GM12865 (cell line): ENCODE data around the gene ANKRD33.

Source experiments
- DNase-seq: peaks from one replicate; pipeline ENCODE4 v3.0.0; 2010; ENCODE audit warnings: low read depth
- H3K4me3 ChIP-seq: 2 replicates; pipeline ENCODE4 v1.5.1; 2011; ENCODE audit warnings: mild to moderate bottlenecking, low read depth, low read length, control low read depth
- CTCF ChIP-seq: IDR thresholded peaks from 2 replicates; pipeline ENCODE4 v1.5.1; 2011; ENCODE audit warnings: low read length, control low read depth, low read depth, inconsistent platforms; ENCODE audit not compliant: insufficient read depth; ENCODE audit errors: missing control alignments

Gene ANKRD33

GRCh38 chr12:51907856-51908425, 20.0 kb downstream of the ANKRD33 start:
- TF ChIP-seq CTCF = no peak
- no peak for DNase-seq
- H3K4me3 ChIP-seq = no peak overlapping the region

- no peak for TF ChIP-seq CTCF
- no peak for DNase-seq
- no peak overlapping the region for H3K4me3 ChIP-seq
Measured at GRCh38 chr12:51908876-51909592, 21.1 kb downstream of the ANKRD33 start.

DNA sequence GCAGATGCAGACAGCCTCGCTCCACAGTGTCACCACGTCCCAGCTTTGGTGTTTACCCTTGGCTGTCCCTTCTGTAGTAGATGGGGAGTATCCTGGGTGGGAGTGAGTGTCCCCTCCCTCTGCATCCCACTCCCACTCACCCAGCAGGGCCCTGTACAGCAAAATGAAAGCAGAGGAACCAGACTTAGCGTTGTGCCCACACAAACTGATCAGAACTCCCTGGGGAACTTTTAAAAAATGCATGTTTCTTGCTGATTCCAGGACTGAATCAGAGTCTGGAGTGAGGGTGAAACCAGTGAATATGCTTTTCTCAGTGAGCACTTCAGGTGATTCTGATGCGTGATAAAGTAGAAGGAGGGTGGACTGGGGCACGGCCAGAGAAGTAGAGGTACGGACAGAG, 22.3 kb downstream of the ANKRD33 start:
- TF ChIP-seq CTCF = no peak
- no peak for DNase-seq
- no peak overlapping the region for H3K4me3 ChIP-seq

DNA sequence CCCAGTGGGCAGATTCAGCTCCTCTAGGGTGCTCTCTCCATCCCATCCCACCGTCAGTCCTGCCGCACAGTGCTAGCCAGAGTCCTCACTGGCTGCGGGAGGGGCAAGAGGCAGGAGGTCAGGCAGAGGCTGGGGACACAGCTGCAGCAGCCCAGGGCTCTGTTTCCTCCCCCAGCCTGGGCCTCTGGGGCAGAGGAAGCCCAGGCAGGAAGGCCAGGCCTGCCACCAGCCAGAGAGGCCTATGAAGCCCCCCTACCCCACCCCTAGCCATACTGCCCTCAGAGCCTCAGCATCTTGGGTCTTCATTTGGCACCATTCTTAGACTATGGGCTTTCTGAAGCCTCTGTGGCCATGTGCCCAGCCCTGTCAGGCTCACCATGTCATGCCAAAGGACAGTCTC, 22.8 kb downstream of the ANKRD33 start:
- TF ChIP-seq CTCF = no peak
- no peak overlapping the region for H3K4me3 ChIP-seq
- no peak for DNase-seq

DNA sequence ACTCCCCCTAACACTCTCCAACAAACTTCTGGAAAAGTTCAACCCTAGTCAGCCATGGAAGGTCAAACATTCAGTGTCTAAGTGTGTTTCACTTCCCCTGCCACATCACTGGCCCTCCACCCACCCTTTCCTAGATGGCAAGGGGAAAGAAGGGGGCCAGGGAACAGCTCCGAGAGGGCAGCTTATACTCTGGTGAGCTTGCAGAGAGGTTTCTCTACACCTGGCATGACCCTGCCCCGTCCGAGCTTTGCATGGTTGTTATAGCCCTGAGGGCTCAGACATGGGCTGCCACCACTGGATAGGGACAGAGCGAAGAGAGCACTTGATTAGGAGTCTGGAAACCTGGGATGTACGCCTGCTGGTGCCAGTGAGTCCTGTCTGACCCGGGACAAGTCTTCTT, 23.4 kb downstream of the ANKRD33 start:
- TF ChIP-seq CTCF = no peak
- DNase-seq = no peak
- H3K4me3 ChIP-seq = no peak overlapping the region

- H3K4me3 ChIP-seq = no peak overlapping the region
- DNase-seq = no peak
Measured at GRCh38 chr12:51911788-51912711, 24.1 kb downstream of the ANKRD33 start.

More at GRCh38 chr12:51911788-51912711, 24.1 kb downstream of the ANKRD33 start:
- no peak for TF ChIP-seq CTCF
